MG63 (cell line): Measurements from ENCODE around the gene GORASP1. TPM values are rescaled to one million over a fixed set of nuclear protein-coding genes. Genes with fewer than 3 reads are reported as not detected.
A peak's percentile ranks its signal among the peaks of the same experiment; 100 is the strongest.
"Not testable (repeated sequence)": the region's sequence is repeated elsewhere in the genome, so short reads cannot be mapped to it uniquely, and the experiment has no call there.

Experiments
- DNase-seq: peaks from one replicate; pipeline ENCODE4 v3.0.0-alpha.2; 2020
- H3K27me3 ChIP-seq: fragments of 250-450 bp; sonication (Bioruptor Pico); 2 replicates; pipeline ENCODE4 v1.5.1; 2020; ENCODE audit warnings: mild to moderate bottlenecking, moderate library complexity
- H3K36me3 ChIP-seq: fragments of 250-450 bp; sonication (Bioruptor Pico); 2 replicates; pipeline ENCODE4 v1.5.1; 2020; ENCODE audit warnings: mild to moderate bottlenecking, moderate library complexity
- H3K4me3 ChIP-seq: fragments of 250-450 bp; sonication (Bioruptor Pico); 2 replicates; pipeline ENCODE4 v1.5.1; 2020; ENCODE audit warnings: mild to moderate bottlenecking, moderate library complexity
- H3K9me3 ChIP-seq: fragments of 250-450 bp; sonication (Bioruptor Pico); 2 replicates; pipeline ENCODE4 v1.5.1; 2020; ENCODE audit warnings: mild to moderate bottlenecking, moderate library complexity
- total RNA-seq: library from RNA; depleted of rRNA; stranded (reverse); fragments of >200 nt; shearing (Covaris generic); gene quantifications from 2 replicates; pipeline ENCODE4 v1.2.3, GENCODE V29; 2014; ENCODE audit warnings: low replicate concordance; rRNA removed

Gene GORASP1
- total RNA-seq, 1 experiment from 2014 or later: 19.4 TPM

DNA sequence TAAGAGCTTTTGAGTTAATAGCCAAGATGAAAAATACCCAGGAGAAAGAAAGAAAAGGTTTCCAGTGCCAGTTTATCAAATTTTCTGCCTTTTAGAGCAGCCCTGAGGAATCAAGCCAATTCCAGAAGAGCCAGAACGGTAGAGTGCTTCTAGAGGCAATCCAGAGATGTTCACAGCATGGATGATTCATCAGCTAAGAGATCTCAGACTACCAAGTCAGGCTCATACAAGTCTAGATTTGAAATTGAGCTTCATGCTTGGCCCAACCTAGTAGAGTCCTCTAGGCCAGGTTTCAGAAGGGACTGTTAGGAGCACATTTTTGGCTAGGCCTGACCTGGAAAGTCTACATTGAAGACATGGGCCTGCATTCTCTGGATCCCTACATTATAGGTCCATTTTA lies 40.1 kb downstream of the GORASP1 start:
- no peaks in the 10 kb centered on the region for H3K27me3 ChIP-seq
- no peak for DNase-seq
- H3K4me3 ChIP-seq: no peak overlapping the region
- H3K9me3 ChIP-seq: no peaks in the 10 kb centered on the region
- H3K36me3 ChIP-seq: no peaks in the 10 kb centered on the region

- H3K36me3 ChIP-seq: no peaks in the 10 kb centered on the region
- no peaks in the 10 kb centered on the region for H3K27me3 ChIP-seq
- peak; percentile 1 for DNase-seq
- no peaks in the 10 kb centered on the region for H3K9me3 ChIP-seq
- no peak overlapping the region for H3K4me3 ChIP-seq
Observed at GRCh38 chr3:39065197-39065596, 42.2 kb downstream of the GORASP1 start.

DNA sequence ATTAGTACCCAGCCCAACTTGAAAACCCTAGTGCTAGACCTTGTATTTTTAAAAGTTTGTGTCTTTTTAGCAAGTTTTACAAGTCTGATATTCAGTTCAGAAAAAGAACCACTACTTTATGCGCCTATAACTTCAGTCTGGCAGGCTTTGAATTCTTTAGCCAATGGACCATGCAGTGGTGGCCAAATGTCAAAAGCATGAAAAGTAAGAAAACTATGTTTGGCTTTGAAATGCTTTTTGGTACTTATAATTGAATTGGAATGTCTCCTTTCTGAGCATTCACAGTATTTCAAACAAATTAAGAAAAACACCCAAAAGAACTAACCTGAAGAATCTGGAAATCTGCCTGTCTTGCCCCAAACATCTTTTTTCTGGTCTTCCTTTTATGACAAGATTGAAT lies 42.8 kb downstream of the GORASP1 start:
- Histone ChIP-seq H3K27me3 (no peaks in the 10 kb centered on the region), H3K36me3 (no peaks in the 10 kb centered on the region), H3K4me3 (no peak overlapping the region), H3K9me3 (no peaks in the 10 kb centered on the region)
- DNase-seq: no peak

DNA sequence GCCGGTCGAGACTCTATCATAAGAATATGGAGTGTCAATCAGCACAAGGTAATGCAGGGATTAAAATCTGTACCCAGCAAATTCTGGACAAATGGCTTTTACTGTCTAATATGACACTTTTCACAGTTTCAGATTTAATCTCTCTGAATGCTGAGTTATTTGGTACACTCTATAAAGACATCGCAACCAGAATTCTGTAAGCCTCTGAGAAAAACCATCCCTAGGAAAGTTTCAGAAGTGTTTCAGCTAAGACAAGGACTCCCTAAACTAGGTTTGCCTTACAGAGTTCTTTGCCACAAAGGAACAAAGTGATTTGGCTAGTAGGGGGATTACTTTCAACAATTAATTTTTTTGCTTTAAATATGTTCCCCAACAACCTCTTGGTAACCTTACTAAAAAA lies 44.3 kb downstream of the GORASP1 start:
- no peak for DNase-seq
- Histone ChIP-seq H3K36me3 (no peaks in the 10 kb centered on the region), H3K27me3 (no peaks in the 10 kb centered on the region), H3K9me3 (no peaks in the 10 kb centered on the region), H3K4me3 (no peak overlapping the region)

- Histone ChIP-seq H3K9me3 (no peaks in the 10 kb centered on the region), H3K4me3 (no peak overlapping the region), H3K27me3 (no peaks in the 10 kb centered on the region), H3K36me3 (no peaks in the 10 kb centered on the region)
- no peak for DNase-seq
Observed at GRCh38 chr3:39062180-39062579, 45.2 kb downstream of the GORASP1 start.

DNA sequence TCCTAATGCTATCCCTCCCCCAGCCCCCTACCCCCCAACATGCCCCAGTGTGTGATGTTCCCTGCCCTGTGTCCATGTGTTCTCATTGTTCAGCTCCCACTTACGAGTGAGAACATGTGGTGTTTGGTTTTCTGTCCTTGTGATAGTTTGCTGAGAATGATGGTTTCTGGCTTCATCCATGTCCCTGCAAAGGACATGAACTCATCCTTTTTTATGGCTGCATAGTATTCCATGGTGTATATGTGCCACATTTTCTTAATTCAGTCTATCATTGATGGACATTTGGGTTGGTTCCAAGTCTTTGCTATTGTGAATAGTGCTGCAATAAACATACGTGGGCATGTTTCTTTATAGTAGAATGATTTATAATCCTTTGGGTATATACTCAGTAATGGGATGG lies 46.2 kb downstream of the GORASP1 start:
- not testable (repeated sequence) for H3K27me3 ChIP-seq, H3K4me3 ChIP-seq, H3K9me3 ChIP-seq, DNase-seq, H3K36me3 ChIP-seq

DNA sequence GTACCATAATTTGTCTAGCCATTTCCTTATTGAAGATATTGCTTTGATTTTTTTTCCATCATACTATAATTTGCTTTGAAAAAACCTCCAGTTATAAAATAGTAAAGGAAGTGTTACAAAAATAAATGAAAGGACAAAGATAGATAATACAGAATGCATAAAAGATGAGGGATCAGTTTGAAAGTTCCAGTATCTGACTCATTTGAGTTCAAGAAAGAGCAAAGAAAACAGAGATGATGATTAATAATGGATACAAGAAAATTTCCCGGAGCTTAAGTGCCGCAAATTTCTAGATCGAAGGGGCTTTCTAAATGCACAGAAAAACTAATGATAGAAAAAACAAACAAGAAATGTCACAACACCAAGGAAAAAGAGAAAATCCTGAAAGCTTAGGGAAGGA lies 51.3 kb downstream of the GORASP1 start:
- Histone ChIP-seq H3K4me3 (no peak overlapping the region), H3K36me3 (no peaks in the 10 kb centered on the region), H3K27me3 (no peaks in the 10 kb centered on the region), H3K9me3 (no peaks in the 10 kb centered on the region)
- no peak for DNase-seq

- no peak for DNase-seq
- Histone ChIP-seq H3K9me3 (no peaks in the 10 kb centered on the region), H3K27me3 (no peaks in the 10 kb centered on the region), H3K4me3 (no peak overlapping the region), H3K36me3 (no peaks in the 10 kb centered on the region)
Observed at GRCh38 chr3:39053696-39054095, 53.7 kb downstream of the GORASP1 start.

DNA sequence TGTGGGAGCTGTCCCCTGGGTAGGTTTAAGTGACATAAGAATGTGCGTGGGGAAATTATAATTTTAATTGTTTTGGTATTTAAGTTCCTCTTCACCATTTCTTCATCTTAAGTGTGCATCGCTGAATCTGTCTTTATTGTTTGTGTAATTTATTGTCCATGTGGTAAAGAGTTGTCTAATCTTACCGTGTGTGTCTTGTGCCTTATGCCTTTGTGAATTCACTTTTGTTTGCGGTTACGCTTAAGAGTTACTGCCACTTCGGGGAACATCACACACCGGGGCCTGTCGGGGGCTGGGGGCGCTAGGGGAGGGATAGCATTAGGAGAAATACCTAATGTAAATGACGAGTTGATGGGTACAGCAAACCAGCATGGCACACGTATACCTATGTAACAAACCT lies 54.8 kb downstream of the GORASP1 start:
- no peak for DNase-seq
- Histone ChIP-seq H3K27me3 (no peaks in the 10 kb centered on the region), H3K9me3 (no peaks in the 10 kb centered on the region), H3K36me3 (no peaks in the 10 kb centered on the region), H3K4me3 (peak overlapping the region; percentile 75)

- no peaks in the 10 kb centered on the region for H3K36me3 ChIP-seq
- H3K27me3 ChIP-seq: no peaks in the 10 kb centered on the region
- H3K9me3 ChIP-seq: no peaks in the 10 kb centered on the region
- H3K4me3 ChIP-seq: peak within 1 kb of the TSS; percentile 75
- peak; percentile 86 for DNase-seq
Observed at GRCh38 chr3:39051649-39052561, 55.5 kb downstream of the GORASP1 start, which contains the start of the genes SCN11A and WDR48. Gene SCN11A (minus strand): TSS chr3:39051944. CDS start chr3:38950362, 101,582 bp downstream. Gene WDR48 (plus strand): TSS chr3:39052016. CDS start chr3:39052026, 10 bp downstream.

DNA sequence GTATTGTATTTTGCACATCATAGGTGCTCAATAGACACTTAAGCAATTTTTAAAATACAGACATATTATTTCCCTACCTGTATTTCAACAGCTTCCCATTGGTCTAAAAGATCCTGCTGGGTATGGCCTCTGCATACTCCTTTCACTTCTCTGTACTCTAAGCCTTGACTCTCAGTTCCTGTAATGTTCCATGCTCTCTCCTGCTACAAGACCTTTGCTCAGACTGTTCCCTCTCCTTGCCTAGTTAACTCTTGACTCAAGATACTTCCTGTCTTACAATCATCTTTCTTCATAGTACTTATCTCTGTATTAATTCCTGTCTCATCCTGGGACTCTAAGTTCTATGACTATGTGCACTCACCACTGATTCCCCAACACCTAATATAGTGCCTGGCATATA lies 57.4 kb downstream of the GORASP1 start:
- Histone ChIP-seq H3K4me3 (no peak overlapping the region), H3K27me3 (no peaks in the 10 kb centered on the region), H3K36me3 (no peaks in the 10 kb centered on the region), H3K9me3 (no peaks in the 10 kb centered on the region)
- DNase-seq: no peak

Other genes starting within 250 kb of the GORASP1 start
- gene SCN11A, start 55.7 kb downstream of the GORASP1 start, total RNA-seq: not detected in 2 replicates
- 9.3 and 20.7 TPM in 2 replicates for gene WDR48, start 55.6 kb downstream of the GORASP1 start, total RNA-seq
- 0.32 and 0.40 TPM in 2 replicates for gene TTC21A, start 53 bp upstream of the GORASP1 start, total RNA-seq
- 8.4 TPM in 2 replicates for gene CSRNP1, start 46.0 kb upstream of the GORASP1 start, total RNA-seq
- not detected in 2 replicates for gene XIRP1, start 85.0 kb upstream of the GORASP1 start, total RNA-seq
- gene CX3CR1, start 172.4 kb upstream of the GORASP1 start, total RNA-seq: not detected in 2 replicates
- gene CCR8, start 222.1 kb upstream of the GORASP1 start, total RNA-seq: not detected in 2 replicates